ENCODE data around the gene TMEM181. TPM values are rescaled to one million over a fixed set of nuclear protein-coding genes. Genes with fewer than 3 reads are reported as not detected.
"Not testable (repeated sequence)": the region's sequence is repeated elsewhere in the genome, so short reads cannot be mapped to it uniquely, and the experiment has no call there.

TMEM181 gene
- total and polyA plus RNA-seq, 4 donors, result 6.4 to 15.6 (median 12.6) TPM

- Histone ChIP-seq H3K27ac (ENCODE audit: low read depth in 1 of 2, low read length in 2 of 2) (no peak overlapping the region), H3K36me3 (ENCODE audit: control insufficient read depth in 4 of 4, insufficient read depth in 3 of 4, low read depth in 1 of 4, low read length in 3 of 4) (peaks cover 8 to 32% (median 21%) of the 10 kb centered on the region in 4 donors)
- WGBS, result 80% methylated on average over 14 of the region's 14 CpGs
Observed at GRCh38 chr6:158611541-158612370, 51.9 kb downstream of the TMEM181 start.

GRCh38 chr6:158614606-158615005 is 54.7 kb downstream of the TMEM181 start:
- not testable (repeated sequence) for H3K9me3 ChIP-seq (ENCODE audit: control insufficient read depth in 4 of 4, low read length in 3 of 4); H3K27ac ChIP-seq (ENCODE audit: low read depth in 1 of 2, low read length in 2 of 2); H3K9ac ChIP-seq (ENCODE audit: low read depth in 1 of 2, low read length in 2 of 2); H3K4me1 ChIP-seq (ENCODE audit: control insufficient read depth in 4 of 4, insufficient read depth in 4 of 4, low read length in 3 of 4); H3K4me3 ChIP-seq (ENCODE audit: low read depth in 1 of 3, low read length in 3 of 3); DNase-seq (ENCODE audit: low spot score); H3K27me3 ChIP-seq (ENCODE audit: control insufficient read depth in 4 of 4, insufficient read depth in 4 of 4, low read length in 3 of 4)
- peaks cover 3 to 14% (median 8%) of the 10 kb centered on the region in 4 donors for H3K36me3 ChIP-seq (ENCODE audit: control insufficient read depth in 4 of 4, insufficient read depth in 3 of 4, low read depth in 1 of 4, low read length in 3 of 4)
- 97% methylated on average over 3 of the region's 3 CpGs for WGBS

More at GRCh38 chr6:158611541-158612370, 51.9 kb downstream of the TMEM181 start:
- H3K4me3 ChIP-seq (ENCODE audit: low read depth in 1 of 3, low read length in 3 of 3), result no peak overlapping the region
- DNase-seq (ENCODE audit: low spot score), result peak; percentile 16
- no peaks in the 10 kb centered on the region for H3K9me3 ChIP-seq (ENCODE audit: control insufficient read depth in 4 of 4, low read length in 3 of 4)
- H3K9ac ChIP-seq (ENCODE audit: low read depth in 1 of 2, low read length in 2 of 2), result no peak overlapping the region
- H3K4me1 ChIP-seq (ENCODE audit: control insufficient read depth in 4 of 4, insufficient read depth in 4 of 4, low read length in 3 of 4), result no peaks in the 10 kb centered on the region
- TF ChIP-seq FOXA1 (IDR thresholded peaks at IDR 0.05) (no peak), ZBTB33 (IDR thresholded peaks at IDR 0.05) (no peak), MAX (IDR thresholded peaks at IDR 0.05) (no peak), JUND (IDR thresholded peaks at IDR 0.05) (no peak), REST (IDR thresholded peaks at IDR 0.05) (no peak), FOXA2 (IDR thresholded peaks at IDR 0.05) (no peak), CTCF (IDR thresholded peaks at IDR 0.05; ENCODE audit: low read depth, low read length, missing input control) (no peak), RXRA (IDR thresholded peaks at IDR 0.05) (no peak), SP1 (IDR thresholded peaks at IDR 0.05) (no peak)
- no peaks in the 10 kb centered on the region for H3K27me3 ChIP-seq (ENCODE audit: control insufficient read depth in 4 of 4, insufficient read depth in 4 of 4, low read length in 3 of 4)

GRCh38 chr6:158618289-158618688 is 58.4 kb downstream of the TMEM181 start:
- H3K27me3 ChIP-seq (ENCODE audit: control insufficient read depth in 4 of 4, insufficient read depth in 4 of 4, low read length in 3 of 4); H3K4me3 ChIP-seq (ENCODE audit: low read depth in 1 of 3, low read length in 3 of 3); H3K27ac ChIP-seq (ENCODE audit: low read depth in 1 of 2, low read length in 2 of 2); H3K36me3 ChIP-seq (ENCODE audit: control insufficient read depth in 4 of 4, insufficient read depth in 3 of 4, low read depth in 1 of 4, low read length in 3 of 4); H3K4me1 ChIP-seq (ENCODE audit: control insufficient read depth in 4 of 4, insufficient read depth in 4 of 4, low read length in 3 of 4); DNase-seq (ENCODE audit: low spot score); H3K9me3 ChIP-seq (ENCODE audit: control insufficient read depth in 4 of 4, low read length in 3 of 4); H3K9ac ChIP-seq (ENCODE audit: low read depth in 1 of 2, low read length in 2 of 2): not testable (repeated sequence)
- 98% methylated on average over 3 of the region's 3 CpGs for WGBS

Measured in liver (tissue), 9 donors.